H9 (cell line): ENCODE data around the gene LAIR1. TPM values are rescaled to one million over a fixed set of nuclear protein-coding genes. Genes with fewer than 3 reads are reported as not detected.

ENCODE experiments used
- DNase-seq: peaks from one replicate; pipeline ENCODE4 v3.0.0-alpha.2; 2017
- H2AFZ ChIP-seq: one replicate; pipeline ENCODE4 v1.6.1; 2013; ENCODE audit warnings: mild to moderate bottlenecking, low read length, control low read depth, moderate library complexity
- H2AK5ac ChIP-seq: 2 replicates; pipeline ENCODE4 v1.6.1; 2013; ENCODE audit warnings: low read length, control low read depth, mixed read lengths; ENCODE audit not compliant: insufficient read length
- H2BK120ac ChIP-seq: one replicate; pipeline ENCODE4 v1.6.1; 2013; ENCODE audit warnings: low read depth, mild to moderate bottlenecking, low read length, control low read depth, inconsistent platforms; ENCODE audit not compliant: poor library complexity, severe bottlenecking
- H2BK12ac ChIP-seq: 2 replicates; pipeline ENCODE4 v1.6.1; 2013; ENCODE audit warnings: low read length, control low read depth, mixed read lengths, low read depth; ENCODE audit not compliant: insufficient read length
- H2BK15ac ChIP-seq: 2 replicates; pipeline ENCODE4 v1.6.1; 2013; ENCODE audit warnings: low read depth, low read length, control low read depth
- H2BK20ac ChIP-seq: one replicate; pipeline ENCODE4 v1.6.1; 2013; ENCODE audit warnings: low read depth, mild to moderate bottlenecking, low read length, control low read depth, inconsistent platforms; ENCODE audit not compliant: poor library complexity, severe bottlenecking
- H2BK5ac ChIP-seq: 2 replicates; pipeline ENCODE4 v1.6.1; 2013; ENCODE audit warnings: low read length, control low read depth, mixed read lengths; ENCODE audit not compliant: insufficient read length
- H3K14ac ChIP-seq: 2 replicates; pipeline ENCODE4 v1.6.1; 2013; ENCODE audit warnings: low read length, control low read depth; ENCODE audit not compliant: insufficient read depth
- H3K18ac ChIP-seq: 2 replicates; pipeline ENCODE4 v1.6.1; 2013; ENCODE audit warnings: low read depth, mild to moderate bottlenecking, mixed read lengths, low read length, control low read depth; ENCODE audit not compliant: insufficient read length
- H3K23ac ChIP-seq: 2 replicates; pipeline ENCODE4 v1.6.1; 2013; ENCODE audit warnings: low read length, control low read depth, mixed read lengths, low read depth; ENCODE audit not compliant: insufficient read length
- H3K23me2 ChIP-seq: 2 replicates; pipeline ENCODE4 v1.6.1; 2013; ENCODE audit warnings: low read depth, mild to moderate bottlenecking, mixed read lengths, low read length, control low read depth; ENCODE audit not compliant: insufficient read length, poor library complexity, severe bottlenecking
- H3K27ac ChIP-seq: 2 replicates; pipeline ENCODE4 v1.5.1; 2013; ENCODE audit warnings: low read length, control low read depth, mixed read lengths, low read depth; ENCODE audit not compliant: insufficient read length
- H3K27me3 ChIP-seq: 2 replicates; pipeline ENCODE4 v1.6.1; 2013; ENCODE audit warnings: low read length, control low read depth, inconsistent platforms; ENCODE audit not compliant: insufficient read depth
- H3K4ac ChIP-seq: 2 replicates; pipeline ENCODE4 v1.6.1; 2013; ENCODE audit warnings: low read depth, mild to moderate bottlenecking, control low read depth, inconsistent platforms, low read length, moderate library complexity
- H3K4me1 ChIP-seq: 2 replicates; pipeline ENCODE4 v1.6.1; 2013; ENCODE audit warnings: low read length, control low read depth, inconsistent platforms; ENCODE audit not compliant: insufficient read depth
- H3K4me2 ChIP-seq: 2 replicates; pipeline ENCODE4 v1.6.1; 2013; ENCODE audit warnings: low read length, control low read depth, mixed read lengths; ENCODE audit not compliant: insufficient read length, insufficient read depth
- H3K56ac ChIP-seq: 2 replicates; pipeline ENCODE4 v1.6.1; 2013; ENCODE audit warnings: low read depth, mild to moderate bottlenecking, mixed read lengths, low read length, control low read depth; ENCODE audit not compliant: insufficient read length
- H3K79me1 ChIP-seq: 2 replicates; pipeline ENCODE4 v1.6.1; 2013; ENCODE audit warnings: low read depth, mild to moderate bottlenecking, moderate library complexity, low read length, control low read depth, inconsistent platforms; ENCODE audit not compliant: insufficient read depth, poor library complexity, severe bottlenecking
- H3K79me2 ChIP-seq: 2 replicates; pipeline ENCODE4 v1.6.1; 2013; ENCODE audit warnings: low read length, control low read depth, inconsistent platforms; ENCODE audit not compliant: insufficient read depth
- H3K9ac ChIP-seq: 2 replicates; pipeline ENCODE4 v1.6.1; 2013; ENCODE audit warnings: low read length, control low read depth, mixed read lengths; ENCODE audit not compliant: insufficient read length; ENCODE audit errors: extremely low read depth
- H3K9me3 ChIP-seq: one replicate; pipeline ENCODE4 v1.6.1; 2013; ENCODE audit warnings: low read depth, low read length, inconsistent platforms; ENCODE audit not compliant: control insufficient read depth
- H3T11ph ChIP-seq: one replicate; pipeline ENCODE4 v1.6.1; 2013; ENCODE audit warnings: mild to moderate bottlenecking, low read length, control low read depth, inconsistent platforms
- H4K20me1 ChIP-seq: one replicate; pipeline ENCODE4 v1.6.1; 2013; ENCODE audit not compliant: control insufficient read depth, insufficient read length, insufficient read depth
- H4K5ac ChIP-seq: 2 replicates; pipeline ENCODE4 v1.6.1; 2013; ENCODE audit warnings: low read depth, mild to moderate bottlenecking, mixed read lengths, low read length, control low read depth; ENCODE audit not compliant: insufficient read length
- H4K8ac ChIP-seq: replicated peaks from 2 replicates; pipeline ENCODE4 v1.6.1; 2013; ENCODE audit warnings: low read length, control low read depth, mixed read lengths, low read depth; ENCODE audit not compliant: insufficient read length
- H4K91ac ChIP-seq: 2 replicates; pipeline ENCODE4 v1.6.1; 2013; ENCODE audit warnings: low read depth, mild to moderate bottlenecking, moderate library complexity, mixed read lengths, low read length, control low read depth; ENCODE audit not compliant: insufficient read length
- H3K27ac Mint-ChIP-seq, 3 experiments: 2 replicates in 2 of 3; 3 replicates in 1 of 3; pipeline ENCODE4 v1.8.0; 2020 to 2021; ENCODE audit warnings: mixed read lengths in 3 of 3, mild to moderate bottlenecking in 1 of 3, moderate library complexity in 1 of 3
- H3K27me3 Mint-ChIP-seq: 2 replicates; pipeline ENCODE4 v1.8.0; 2021; ENCODE audit warnings: low read depth, mild to moderate bottlenecking, moderate library complexity, mixed read lengths
- H3K36me3 Mint-ChIP-seq, 3 experiments: 2 replicates in 2 of 3; 3 replicates in 1 of 3; pipeline ENCODE4 v1.8.0; 2020 to 2021; ENCODE audit warnings: low read depth in 3 of 3, mixed read lengths in 3 of 3; ENCODE audit not compliant: insufficient read depth in 1 of 3
- H3K4me1 Mint-ChIP-seq, 2 experiments: 2 replicates each; pipeline ENCODE4 v1.8.0; 2020; ENCODE audit warnings: mixed read lengths in 2 of 2
- H3K4me3 Mint-ChIP-seq, 2 experiments: 2 replicates in 1 of 2; 3 replicates in 1 of 2; pipeline ENCODE4 v1.8.0; 2020 to 2021; ENCODE audit warnings: mild to moderate bottlenecking in 2 of 2, mixed read lengths in 2 of 2, moderate library complexity in 1 of 2
- H3K9me3 Mint-ChIP-seq, 2 experiments: 2 replicates in 1 of 2; 3 replicates in 1 of 2; pipeline ENCODE4 v1.8.0; 2020; ENCODE audit warnings: mild to moderate bottlenecking in 2 of 2, mixed read lengths in 2 of 2, moderate library complexity in 1 of 2
- CTCF ChIP-seq: fragments of 200-600 bp; sonication (generic); conservative IDR thresholded peaks from 3 replicates; pipeline ENCODE4 v1.8.0; 2021; ENCODE audit warnings: antibody characterized with exemption, mild to moderate bottlenecking
- total RNA-seq: library from RNA; stranded (reverse); gene quantifications from 2 replicates; pipeline ENCODE4 v1.2.1, GENCODE V29; 2021

Gene LAIR1
- total RNA-seq, 1 experiment from 2014 or later: not detected

DNA sequence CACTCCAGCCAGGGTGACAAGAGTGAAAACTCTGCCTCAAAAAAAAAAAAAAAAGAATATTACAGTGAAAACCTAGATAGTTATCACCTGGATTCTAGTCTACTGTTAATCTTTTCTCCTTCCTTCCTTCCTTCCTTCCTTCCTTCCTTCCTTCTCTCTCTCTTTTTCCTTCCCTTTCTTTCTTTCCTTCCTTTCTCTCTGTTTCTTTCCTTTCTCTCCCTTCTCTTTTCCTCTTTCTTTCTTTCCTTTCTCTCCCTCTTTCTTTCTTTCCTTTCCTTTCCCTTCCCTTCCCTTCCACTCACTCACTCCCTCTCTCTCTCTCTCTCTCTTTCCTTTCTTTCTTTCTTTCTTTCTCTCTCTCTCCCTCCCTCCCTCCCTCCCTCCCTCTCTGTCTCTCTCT, 40.9 kb upstream of the LAIR1 start:
- peaks cover 9 to 11% of the 10 kb centered on the region in 2 experiments for H3K4me1 Mint-ChIP-seq
- Histone ChIP-seq H2AK5ac (no peak overlapping the region), H2BK120ac (no peak overlapping the region), H3K79me1 (no peaks in the 10 kb centered on the region), H3K18ac (no peak overlapping the region), H3K14ac (no peak overlapping the region), H2BK15ac (no peak overlapping the region), H3K27me3 (no peaks in the 10 kb centered on the region), H3K9me3 (no peaks in the 10 kb centered on the region), H2BK20ac (no peak overlapping the region), H4K91ac (no peak overlapping the region), H4K8ac (no peak overlapping the region), H3K4ac (no peak overlapping the region), H3K4me2 (no peak overlapping the region), H3K79me2 (no peaks in the 10 kb centered on the region), H3K56ac (no peak overlapping the region), H4K20me1 (no peaks in the 10 kb centered on the region), H3K9ac (no peak overlapping the region), H2BK12ac (no peak overlapping the region), H3K23ac (no peak overlapping the region), H2AFZ (no peak overlapping the region), H3K27ac (no peak overlapping the region), H3K23me2 (no peaks in the 10 kb centered on the region), H3T11ph (no peak overlapping the region), H3K4me1 (no peaks in the 10 kb centered on the region), H4K5ac (no peak overlapping the region), H2BK5ac (no peak overlapping the region)
- TF ChIP-seq CTCF: no peak
- peaks cover 0 to 5% (median 3%) of the 10 kb centered on the region in 3 experiments; a peak in 4 of 7 replicates for H3K36me3 Mint-ChIP-seq
- peaks cover 63% of the 10 kb centered on the region for H3K27me3 Mint-ChIP-seq
- H3K4me3 Mint-ChIP-seq: no peak overlapping the region
- H3K9me3 Mint-ChIP-seq: peaks cover 15 to 80% of the 10 kb centered on the region in 2 experiments
- no peak overlapping the region for H3K27ac Mint-ChIP-seq
- no peak for DNase-seq
